GM12801 (cell line): ENCODE measurements around the gene HOOK2.

ENCODE experiments used
- TF ChIP-seq, protein P1 (sequence below): IDR thresholded peaks from one replicate; pipeline ENCODE4 v1.5.1; 2011; ENCODE audit warnings: control low read depth; ENCODE audit not compliant: insufficient read length; ENCODE audit errors: extremely low read depth

Gene HOOK2

DNA sequence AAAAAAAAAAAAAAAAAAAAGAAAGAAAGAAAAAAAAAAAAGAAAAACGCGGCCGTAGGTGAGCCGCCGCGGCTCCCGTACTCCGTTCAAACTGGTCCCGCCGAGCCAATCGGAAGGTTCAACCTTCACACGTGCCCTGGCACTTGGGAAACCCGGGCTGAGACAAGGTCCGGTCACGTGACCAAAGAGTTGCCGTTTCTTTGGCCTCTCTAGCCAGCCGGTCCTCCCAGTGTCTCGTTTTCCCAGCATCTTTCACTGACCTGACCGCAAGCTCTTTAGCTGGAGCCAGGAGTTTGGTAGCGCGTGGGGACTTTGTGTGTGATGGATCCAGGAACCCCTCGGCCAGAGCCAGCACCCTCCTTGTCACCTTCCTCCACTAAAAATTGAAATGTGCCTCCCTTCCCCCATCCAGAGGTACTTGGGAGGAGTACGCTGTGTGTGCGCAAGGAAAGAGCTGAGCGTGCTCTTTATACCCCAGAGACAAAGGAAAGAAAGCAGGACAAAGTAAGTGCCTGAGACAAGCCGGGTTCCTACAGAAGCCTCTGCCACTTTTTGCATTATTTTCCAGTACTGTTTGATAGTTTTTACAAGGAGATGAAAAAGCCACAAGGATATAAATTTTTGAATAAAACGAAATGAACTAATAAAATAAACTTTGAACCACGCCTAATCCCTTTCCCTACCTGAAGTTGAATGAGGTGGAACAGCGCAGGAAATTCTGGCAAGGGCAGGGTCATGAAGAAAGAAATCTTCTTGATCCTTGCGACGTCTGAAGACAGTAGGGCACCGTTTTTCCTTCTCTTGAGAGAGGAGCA is 52.6 kb downstream of the HOOK2 start:
- TF ChIP-seq, protein P1, sequence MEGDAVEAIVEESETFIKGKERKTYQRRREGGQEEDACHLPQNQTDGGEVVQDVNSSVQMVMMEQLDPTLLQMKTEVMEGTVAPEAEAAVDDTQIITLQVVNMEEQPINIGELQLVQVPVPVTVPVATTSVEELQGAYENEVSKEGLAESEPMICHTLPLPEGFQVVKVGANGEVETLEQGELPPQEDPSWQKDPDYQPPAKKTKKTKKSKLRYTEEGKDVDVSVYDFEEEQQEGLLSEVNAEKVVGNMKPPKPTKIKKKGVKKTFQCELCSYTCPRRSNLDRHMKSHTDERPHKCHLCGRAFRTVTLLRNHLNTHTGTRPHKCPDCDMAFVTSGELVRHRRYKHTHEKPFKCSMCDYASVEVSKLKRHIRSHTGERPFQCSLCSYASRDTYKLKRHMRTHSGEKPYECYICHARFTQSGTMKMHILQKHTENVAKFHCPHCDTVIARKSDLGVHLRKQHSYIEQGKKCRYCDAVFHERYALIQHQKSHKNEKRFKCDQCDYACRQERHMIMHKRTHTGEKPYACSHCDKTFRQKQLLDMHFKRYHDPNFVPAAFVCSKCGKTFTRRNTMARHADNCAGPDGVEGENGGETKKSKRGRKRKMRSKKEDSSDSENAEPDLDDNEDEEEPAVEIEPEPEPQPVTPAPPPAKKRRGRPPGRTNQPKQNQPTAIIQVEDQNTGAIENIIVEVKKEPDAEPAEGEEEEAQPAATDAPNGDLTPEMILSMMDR = no peak

DNA sequence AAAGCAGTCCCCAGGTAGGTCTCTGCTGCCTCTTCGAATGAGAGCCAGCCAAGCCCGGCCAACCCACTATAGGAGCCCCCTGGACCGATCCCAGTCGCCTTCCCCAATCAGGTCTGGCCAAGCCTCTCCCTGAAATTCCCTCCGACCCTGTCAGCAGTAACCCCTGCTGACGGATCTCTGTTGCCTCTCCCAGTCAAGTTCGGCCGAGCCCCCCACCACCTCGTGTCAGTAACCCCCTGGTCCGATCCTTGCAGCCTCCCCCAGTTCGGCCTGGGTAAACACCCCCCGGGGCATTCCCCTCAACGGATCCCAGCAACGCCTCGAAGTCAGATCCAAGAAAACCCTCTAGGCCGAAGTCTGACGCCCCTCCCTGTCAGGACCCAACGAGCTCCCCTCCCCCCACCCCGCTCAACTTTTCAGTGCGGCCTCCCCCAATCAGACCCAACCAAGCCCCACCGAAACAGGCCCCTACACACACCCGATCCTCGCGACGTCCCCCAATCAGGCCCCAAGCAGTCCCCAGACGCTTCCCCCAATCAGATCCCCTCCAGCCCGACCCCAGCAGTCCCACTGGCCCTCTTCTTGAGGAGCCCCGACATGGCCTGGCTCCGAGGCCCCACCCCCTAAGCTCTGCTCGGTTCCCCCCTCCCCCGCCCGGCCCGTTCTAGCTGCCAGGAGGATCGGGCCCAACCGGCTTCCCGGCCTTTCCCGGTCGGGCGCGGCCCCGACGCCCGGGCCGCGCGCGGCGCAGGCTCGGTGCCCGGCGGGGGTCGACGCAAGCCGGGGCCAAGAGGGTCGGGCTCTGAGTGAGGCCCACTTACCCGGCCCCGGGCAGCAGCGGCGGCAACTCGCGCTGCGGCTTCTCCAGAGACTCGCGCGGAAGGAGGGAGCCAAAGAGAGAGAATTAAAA is 53.4 kb downstream of the HOOK2 start:
- TF ChIP-seq, protein P1 = no peak

DNA sequence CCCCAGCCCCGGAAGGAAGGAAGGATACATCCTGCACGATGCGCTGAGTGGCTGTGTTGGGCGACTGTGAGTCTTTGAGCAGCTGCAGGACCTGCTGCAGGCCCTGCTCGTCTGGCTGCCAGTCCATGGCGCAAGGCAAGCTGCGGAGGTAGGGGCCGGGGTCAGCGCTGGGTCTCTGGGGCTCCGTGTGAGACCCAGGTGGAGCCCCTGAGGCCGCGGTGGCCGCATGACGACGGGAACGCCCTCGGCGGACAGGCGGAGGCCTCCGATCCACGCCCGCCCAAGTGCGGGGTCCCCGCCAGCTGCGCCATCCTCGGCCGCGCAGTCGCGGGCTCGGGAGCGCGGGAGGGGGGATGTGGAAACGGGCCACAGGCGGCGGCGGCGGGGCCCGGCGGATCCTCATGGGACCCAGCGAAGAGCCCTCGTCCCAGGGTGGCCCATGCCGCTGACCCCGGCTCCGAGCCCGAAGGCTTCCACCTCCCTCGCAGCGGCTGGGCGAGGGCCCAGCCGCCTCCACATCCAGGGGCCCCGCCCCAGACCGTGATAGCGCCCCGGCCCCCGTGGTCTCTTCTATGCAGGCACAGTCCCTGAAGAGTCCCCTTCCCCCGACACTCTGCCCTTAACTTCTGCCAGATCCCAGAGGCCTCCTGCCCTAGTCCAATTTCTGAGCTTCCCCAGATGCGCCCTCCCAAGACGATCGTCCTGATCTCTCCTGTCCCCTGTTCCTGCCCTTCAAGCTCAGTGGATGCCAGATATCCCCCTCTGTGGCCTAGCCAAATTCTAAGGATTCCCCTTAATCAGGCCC is 54.3 kb downstream of the HOOK2 start:
- TF ChIP-seq, protein P1 = no peak

DNA sequence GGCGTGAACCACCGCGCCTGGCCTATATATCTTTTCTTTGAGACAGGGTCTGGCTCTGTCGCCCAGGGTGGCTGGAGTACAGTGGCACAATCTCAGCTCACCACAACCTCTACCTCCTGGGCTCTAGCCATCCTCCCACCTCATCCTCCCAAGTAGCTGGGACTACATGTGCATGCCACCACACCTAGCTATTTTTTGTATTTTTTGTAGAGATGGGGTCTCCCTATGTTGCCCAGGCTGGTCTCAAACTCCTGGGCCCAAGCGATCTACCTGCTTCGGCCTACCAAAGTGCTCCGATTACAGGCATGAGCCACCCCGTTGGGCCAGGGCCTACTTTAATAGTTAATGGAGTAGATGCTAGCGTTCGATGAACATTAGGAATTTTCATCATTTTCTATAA is 55.1 kb downstream of the HOOK2 start:
- TF ChIP-seq, protein P1 = no peak

DNA sequence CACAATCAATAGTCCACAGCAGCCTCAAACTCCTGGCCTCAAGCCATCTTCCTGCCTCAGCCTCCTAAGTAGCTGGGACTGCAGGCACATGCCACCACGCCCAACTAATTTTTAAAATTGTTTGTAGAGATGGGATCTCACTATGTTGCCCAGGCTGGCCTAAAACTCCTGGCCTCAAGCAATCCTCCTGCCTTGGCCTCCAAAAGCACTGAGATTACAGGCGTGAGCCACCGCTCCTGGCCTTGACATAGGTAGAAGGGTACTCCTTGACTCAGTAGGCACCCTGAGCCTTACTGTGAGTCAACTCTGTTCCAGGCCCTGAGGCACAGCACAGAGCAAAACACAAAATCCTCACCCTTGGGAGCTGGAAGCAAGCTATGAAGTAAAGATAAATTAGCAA is 59.4 kb downstream of the HOOK2 start:
- TF ChIP-seq, protein P1 = no peak

DNA sequence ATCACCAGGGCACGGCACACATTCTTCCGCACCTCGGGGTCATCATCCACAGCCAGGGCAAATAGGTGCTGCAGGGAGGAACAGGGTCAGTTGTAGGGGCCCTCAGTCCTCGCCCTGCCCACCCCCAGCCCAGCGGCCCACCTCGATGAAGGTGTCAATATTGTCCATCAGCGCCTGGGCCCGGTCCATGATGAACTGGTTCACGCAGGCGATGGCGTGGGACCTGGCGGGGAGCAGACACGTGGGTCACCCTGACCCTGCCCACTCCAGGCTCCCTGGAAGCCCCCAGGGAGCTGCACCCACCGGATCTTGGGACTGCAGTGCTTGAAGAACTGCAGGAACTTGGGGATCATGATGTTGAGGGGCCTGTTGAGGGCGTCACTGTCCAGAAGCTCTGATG is 60.2 kb downstream of the HOOK2 start:
- TF ChIP-seq, protein P1 = no peak
